Hepatocyte (in vitro differentiated cells): ENCODE data around the gene CBX5. TPM values are rescaled to one million over a fixed set of nuclear protein-coding genes. Genes with fewer than 3 reads are reported as not detected.

Source experiments
- DNase-seq: peaks from one replicate; pipeline ENCODE4 v3.0.0-alpha.2; 2016; ENCODE audit warnings: low spot score
- H2AFZ ChIP-seq: fragments of 200-600 bp; sonication (generic); 2 replicates; pipeline ENCODE4 v1.6.0; 2016; ENCODE audit warnings: antibody characterized with exemption, mild to moderate bottlenecking
- H3K27ac ChIP-seq: fragments of 200-600 bp; sonication (generic); 2 replicates; pipeline ENCODE4 v1.5.1; 2016; ENCODE audit warnings: mild to moderate bottlenecking
- H3K27me3 ChIP-seq: fragments of 200-600 bp; sonication (generic); 2 replicates; pipeline ENCODE4 v1.6.1; 2016
- H3K36me3 ChIP-seq: fragments of 200-600 bp; sonication (generic); replicated peaks from 2 replicates; pipeline ENCODE4 v1.5.1; 2016; ENCODE audit warnings: low read depth; ENCODE audit not compliant: insufficient read depth
- H3K4me1 ChIP-seq: fragments of 200-600 bp; sonication (generic); 2 replicates; pipeline ENCODE4 v1.5.1; 2016; ENCODE audit warnings: mild to moderate bottlenecking, moderate library complexity; ENCODE audit not compliant: insufficient read depth
- H3K4me2 ChIP-seq: fragments of 200-600 bp; sonication (generic); 2 replicates; pipeline ENCODE4 v1.6.0; 2016
- H3K4me3 ChIP-seq: fragments of 200-600 bp; sonication (generic); 2 replicates; pipeline ENCODE4 v1.5.1; 2016; ENCODE audit warnings: mild to moderate bottlenecking
- H3K79me2 ChIP-seq: fragments of 200-600 bp; sonication (generic); 2 replicates; pipeline ENCODE4 v1.6.0; 2017; ENCODE audit warnings: mild to moderate bottlenecking
- H3K9me2 ChIP-seq: fragments of 200-600 bp; sonication (generic); replicated peaks from 2 replicates; pipeline ENCODE4 v1.6.0; 2017; ENCODE audit warnings: mild to moderate bottlenecking; ENCODE audit not compliant: insufficient read depth
- H3K9me3 ChIP-seq: fragments of 200-600 bp; sonication (generic); 2 replicates; pipeline ENCODE4 v1.5.1; 2016; ENCODE audit warnings: low read depth, mild to moderate bottlenecking
- H4K20me1 ChIP-seq: fragments of 200-600 bp; sonication (generic); 2 replicates; pipeline ENCODE4 v1.6.0; 2016; ENCODE audit warnings: mild to moderate bottlenecking; ENCODE audit not compliant: insufficient read depth, poor library complexity, severe bottlenecking
- EZH2 ChIP-seq: fragments of 200-600 bp; sonication (generic); IDR thresholded peaks from 2 replicates; pipeline ENCODE4 v1.6.1; 2016; ENCODE audit warnings: antibody characterized with exemption, mild to moderate bottlenecking, borderline replicate concordance
- EZH2phosphoT487 ChIP-seq: fragments of 200-600 bp; sonication (generic); IDR thresholded peaks from one replicate; pipeline ENCODE4 v1.6.1; 2018; ENCODE audit warnings: antibody characterized with exemption, mild to moderate bottlenecking, low read depth, moderate library complexity; ENCODE audit not compliant: unreplicated experiment, severe bottlenecking
- WGBS: methylation state at CpG from one replicate; pipeline ENCODE4 v1.1.6; 2016; ENCODE audit warnings: low lambda C conversion rate; ENCODE audit errors: missing lambda C conversion rate; 5-methylcytosine and 5-hydroxymethylcytosine counted together
- polyA plus RNA-seq: library from polyadenylated mRNA; unstranded; fragments of >200 nt; fragmentation: Nextera tagmentation; extraction: Ambion mirVana; gene quantifications from 2 replicates; pipeline ENCODE4 v1.2.1, GENCODE V29; 2016
- total RNA-seq: library from RNA; depleted of rRNA; stranded (reverse); fragments of >200 nt; gene quantifications from 2 replicates; pipeline ENCODE4 v1.2.3, GENCODE V29; 2014
- TF ChIP-seq, protein P1 (sequence below): fragments of 200-600 bp; sonication (generic); IDR thresholded peaks from 2 replicates; pipeline ENCODE4 v1.5.1; 2016; ENCODE audit warnings: antibody characterized with exemption, mild to moderate bottlenecking; ENCODE audit not compliant: poor library complexity

CBX5 gene
- total and polyA plus RNA-seq, 2 experiments from 2014 or later: 21.9 to 60.1 TPM

DNA sequence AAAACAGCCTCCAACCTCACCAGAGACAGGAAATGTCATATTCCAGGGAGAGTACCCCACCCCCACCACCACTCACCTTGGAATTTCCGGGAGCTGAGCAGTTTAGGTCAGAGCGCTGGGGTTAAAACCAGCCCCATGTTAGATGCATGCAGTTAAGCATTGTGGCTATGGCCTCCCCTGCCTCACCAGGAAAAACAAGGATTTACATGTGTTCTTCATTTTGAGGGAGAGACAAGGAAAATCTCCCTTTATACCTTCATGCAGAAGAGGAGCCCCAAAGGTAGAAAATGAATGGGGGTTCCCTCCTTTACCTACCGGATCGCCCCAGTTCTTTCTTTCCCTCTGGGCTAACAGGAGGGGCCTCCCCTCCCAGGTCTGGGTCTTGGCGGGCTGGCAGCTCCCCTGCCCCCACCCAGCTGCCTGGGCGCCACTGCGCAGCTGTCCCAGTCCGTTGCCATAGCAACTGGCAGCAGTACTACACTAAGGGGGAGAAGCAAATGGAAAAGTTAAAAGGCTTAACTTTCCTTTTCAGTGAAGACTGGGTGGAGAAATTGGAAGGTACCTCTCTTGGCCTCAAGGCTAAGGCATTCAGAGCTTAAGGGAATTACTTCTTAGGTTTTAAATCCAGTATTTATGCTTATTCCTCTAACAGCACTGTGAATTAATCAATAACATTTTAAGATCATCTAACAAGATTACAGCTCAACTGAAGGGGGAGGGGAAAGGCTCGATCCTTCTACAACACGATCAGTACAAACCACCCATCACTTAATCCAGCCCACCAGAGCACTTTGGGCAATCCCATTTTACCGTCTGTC is 20.5 kb downstream of the CBX5 start:
- Histone ChIP-seq H3K9me3 (no peaks in the 10 kb centered on the region), H3K4me3 (peak overlapping the region; percentile 18), H3K4me2 (peak overlapping the region; percentile 79), H3K4me1 (peaks cover 33% of the 10 kb centered on the region), H3K36me3 (no peaks in the 10 kb centered on the region), H3K27me3 (no peaks in the 10 kb centered on the region), H2AFZ (peak overlapping the region; percentile 41), H3K27ac (peak overlapping the region; percentile 91), H3K79me2 (peaks cover 82% of the 10 kb centered on the region), H3K9me2 (no peaks in the 10 kb centered on the region), H4K20me1 (no peaks in the 10 kb centered on the region)
- 1% methylated on average over 11 of the region's 11 CpGs for WGBS
- TF ChIP-seq EZH2 (no peak), EZH2phosphoT487 (no peak)
- TF ChIP-seq, protein P1, sequence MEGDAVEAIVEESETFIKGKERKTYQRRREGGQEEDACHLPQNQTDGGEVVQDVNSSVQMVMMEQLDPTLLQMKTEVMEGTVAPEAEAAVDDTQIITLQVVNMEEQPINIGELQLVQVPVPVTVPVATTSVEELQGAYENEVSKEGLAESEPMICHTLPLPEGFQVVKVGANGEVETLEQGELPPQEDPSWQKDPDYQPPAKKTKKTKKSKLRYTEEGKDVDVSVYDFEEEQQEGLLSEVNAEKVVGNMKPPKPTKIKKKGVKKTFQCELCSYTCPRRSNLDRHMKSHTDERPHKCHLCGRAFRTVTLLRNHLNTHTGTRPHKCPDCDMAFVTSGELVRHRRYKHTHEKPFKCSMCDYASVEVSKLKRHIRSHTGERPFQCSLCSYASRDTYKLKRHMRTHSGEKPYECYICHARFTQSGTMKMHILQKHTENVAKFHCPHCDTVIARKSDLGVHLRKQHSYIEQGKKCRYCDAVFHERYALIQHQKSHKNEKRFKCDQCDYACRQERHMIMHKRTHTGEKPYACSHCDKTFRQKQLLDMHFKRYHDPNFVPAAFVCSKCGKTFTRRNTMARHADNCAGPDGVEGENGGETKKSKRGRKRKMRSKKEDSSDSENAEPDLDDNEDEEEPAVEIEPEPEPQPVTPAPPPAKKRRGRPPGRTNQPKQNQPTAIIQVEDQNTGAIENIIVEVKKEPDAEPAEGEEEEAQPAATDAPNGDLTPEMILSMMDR: no peak
- DNase-seq: peak; percentile 95

DNA sequence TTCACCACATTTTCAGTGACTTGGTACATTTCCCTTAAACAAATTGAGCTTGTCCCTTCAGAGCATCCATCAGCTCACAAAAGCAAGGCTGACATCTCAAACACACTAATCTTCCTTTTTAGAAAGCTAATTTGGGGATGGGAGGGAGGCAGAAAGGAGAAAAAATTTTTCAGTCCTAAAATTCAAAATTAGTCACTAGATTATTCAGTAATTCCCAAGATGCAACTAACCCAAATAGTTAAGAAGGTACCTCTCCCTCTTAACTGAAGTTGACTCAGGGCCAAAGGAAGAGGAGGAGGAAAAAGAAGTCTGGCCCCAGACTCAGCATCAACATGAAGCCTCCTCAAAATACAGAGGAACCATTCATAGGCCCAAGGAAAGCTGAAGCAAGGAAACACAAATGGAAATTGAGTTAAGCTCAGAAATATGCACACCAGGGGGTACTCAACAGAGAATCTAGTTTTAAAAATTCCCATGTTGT is 21.7 kb downstream of the CBX5 start:
- Histone ChIP-seq H4K20me1 (no peaks in the 10 kb centered on the region), H3K9me2 (no peaks in the 10 kb centered on the region), H3K9me3 (no peaks in the 10 kb centered on the region), H3K4me2 (peak overlapping the region; percentile 79), H3K79me2 (peaks cover 80% of the 10 kb centered on the region), H3K27ac (peak overlapping the region; percentile 91), H3K27me3 (no peaks in the 10 kb centered on the region), H3K36me3 (no peaks in the 10 kb centered on the region), H3K4me1 (peaks cover 33% of the 10 kb centered on the region), H2AFZ (no peak overlapping the region), H3K4me3 (no peak overlapping the region)
- TF ChIP-seq EZH2phosphoT487 (no peak), EZH2 (no peak)
- TF ChIP-seq, protein P1: no peak
- DNase-seq: no peak

DNA sequence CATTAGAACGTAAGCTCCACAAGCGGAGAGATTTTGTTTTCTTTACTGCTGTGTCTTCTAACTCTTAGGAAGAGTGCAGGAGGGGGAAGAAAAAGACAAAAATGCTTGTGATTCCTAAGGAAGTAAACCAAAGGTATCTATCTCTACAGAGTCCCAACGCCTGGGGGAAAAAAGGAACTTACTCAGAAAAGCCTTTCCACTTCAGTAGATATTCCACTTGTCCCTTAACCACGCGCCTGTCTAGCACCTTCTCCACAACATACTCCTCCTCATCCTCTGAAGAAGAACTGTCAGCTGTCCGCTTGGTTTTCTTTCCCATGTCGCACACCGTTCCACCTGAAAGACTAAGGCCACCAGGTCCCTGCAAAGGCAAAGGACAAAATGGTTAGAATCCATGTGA is 22.6 kb downstream of the CBX5 start:
- Histone ChIP-seq H2AFZ (no peak overlapping the region), H3K9me3 (no peaks in the 10 kb centered on the region), H3K4me1 (peaks cover 25% of the 10 kb centered on the region), H4K20me1 (no peaks in the 10 kb centered on the region), H3K4me3 (no peak overlapping the region), H3K79me2 (peaks cover 80% of the 10 kb centered on the region), H3K27ac (peak overlapping the region; percentile 91), H3K36me3 (no peaks in the 10 kb centered on the region), H3K9me2 (no peaks in the 10 kb centered on the region), H3K27me3 (no peaks in the 10 kb centered on the region), H3K4me2 (no peak overlapping the region)
- TF ChIP-seq, protein P1: no peak
- no peak for TF ChIP-seq EZH2phosphoT487
- DNase-seq: no peak
- 91% methylated on average over 8 of the region's 8 CpGs for WGBS
